ENCODE results near the gene CHST13. TPM values are rescaled to one million over a fixed set of nuclear protein-coding genes. Genes with fewer than 3 reads are reported as not detected.

Gene CHST13
- total and polyA plus RNA-seq, 2 donors (not counting 3 experiments of a cell fraction or from before 2014, with no cell fraction given): 0.04 TPM; not detected in 1

DNA sequence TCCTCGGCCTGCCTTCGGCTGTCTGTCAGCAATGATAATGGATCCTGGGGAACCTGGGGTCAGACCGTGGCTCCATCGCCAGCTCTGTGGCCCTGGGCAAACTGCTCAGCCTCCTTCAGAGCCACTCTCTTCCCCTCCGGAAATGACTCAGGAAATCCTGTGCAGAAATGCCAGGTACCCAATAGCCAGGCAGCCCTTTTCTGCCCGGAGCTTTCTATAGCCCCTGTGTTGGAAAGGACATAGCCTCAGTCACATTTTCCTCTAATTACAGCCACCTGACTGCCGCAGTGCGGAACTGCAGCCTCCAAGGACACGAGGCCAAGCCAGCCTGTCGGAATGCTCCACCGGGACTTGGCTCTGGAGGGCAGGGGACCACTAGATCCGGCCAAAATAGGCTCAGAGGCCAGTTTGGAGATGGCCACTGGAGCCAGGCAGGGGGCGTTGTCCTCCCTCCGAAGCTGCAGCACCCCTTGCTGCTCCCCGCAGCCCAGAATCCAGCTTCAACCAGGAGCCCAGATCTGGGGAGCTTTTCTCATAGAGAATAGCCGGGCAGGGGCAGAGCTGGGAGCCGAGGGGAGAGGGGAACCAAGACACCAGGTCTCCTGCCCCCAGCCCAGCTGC, 36.7 kb upstream of the CHST13 start:
- dilution Hi-C loops (cut with MboI; ENCODE audit: extremely low pct_ligation_motif_present, low sequenced_read_pairs): no loop called here

More for the DNA sequence above, 36.7 kb upstream of the CHST13 start:
- H3K36me3 ChIP-seq (ENCODE audit: control insufficient read depth in 2 of 2, extremely low read depth in 1 of 2, insufficient read depth in 2 of 2, low read length in 2 of 2): no peaks in the 10 kb centered on the region
- H3K9me3 ChIP-seq (replicated peaks; ENCODE audit: control insufficient read depth, insufficient read depth, low read length): no peaks in the 10 kb centered on the region
- peak; percentile 74 for FAIRE-seq
- peak; percentile 48 for DNase-seq (ENCODE audit: low read depth, low spot score)
- H3K4me3 ChIP-seq (replicated peaks in 1 of 3; ENCODE audit: insufficient read depth in 1 of 3, low read depth in 1 of 3, low read length in 3 of 3): no peak overlapping the region
- intact Hi-C loops (cut with micrococcal nuclease): loop anchor here (1.0 kb wide), 1 partner anchor 11 kb away; no protein-coding TSS in a partner anchor
- H3K4me2 ChIP-seq (ENCODE audit: insufficient read depth, low read length): peak overlapping the region; percentile 8
- ChIA-PET POLR2A (no interaction called here), CTCF (interaction anchor here (1.3 to 2.2 kb wide), 4 partner anchors 9 to 48 kb away, joined by 3 to 8 read pairs (median 6); partner anchors contain the start of gene ZXDC)
- TF ChIP-seq JUN (IDR thresholded peaks at IDR 0.05; ENCODE audit: borderline replicate concordance, insufficient read depth, insufficient read length, low read depth) (no peak), EZH2 (IDR thresholded peaks at IDR 0.05; ENCODE audit: borderline replicate concordance, low read depth, low read length, severe bottlenecking) (no peak), POLR2A (IDR thresholded peaks at IDR 0.05; ENCODE audit: low read depth, low read length) (no peak), MYC (IDR thresholded peaks at IDR 0.05; ENCODE audit: low read depth, low read length) (no peak), POLR2AphosphoS5 (IDR thresholded peaks at IDR 0.05; ENCODE audit: insufficient read depth, low read depth, low read length) (no peak), GATA2 (IDR thresholded peaks at IDR 0.05; ENCODE audit: insufficient read depth, insufficient read length, low read depth, low read length) (no peak), FOS (IDR thresholded peaks at IDR 0.05; ENCODE audit: borderline replicate concordance, insufficient read depth, low read length) (no peak)
- TF ChIP-seq, protein P1, sequence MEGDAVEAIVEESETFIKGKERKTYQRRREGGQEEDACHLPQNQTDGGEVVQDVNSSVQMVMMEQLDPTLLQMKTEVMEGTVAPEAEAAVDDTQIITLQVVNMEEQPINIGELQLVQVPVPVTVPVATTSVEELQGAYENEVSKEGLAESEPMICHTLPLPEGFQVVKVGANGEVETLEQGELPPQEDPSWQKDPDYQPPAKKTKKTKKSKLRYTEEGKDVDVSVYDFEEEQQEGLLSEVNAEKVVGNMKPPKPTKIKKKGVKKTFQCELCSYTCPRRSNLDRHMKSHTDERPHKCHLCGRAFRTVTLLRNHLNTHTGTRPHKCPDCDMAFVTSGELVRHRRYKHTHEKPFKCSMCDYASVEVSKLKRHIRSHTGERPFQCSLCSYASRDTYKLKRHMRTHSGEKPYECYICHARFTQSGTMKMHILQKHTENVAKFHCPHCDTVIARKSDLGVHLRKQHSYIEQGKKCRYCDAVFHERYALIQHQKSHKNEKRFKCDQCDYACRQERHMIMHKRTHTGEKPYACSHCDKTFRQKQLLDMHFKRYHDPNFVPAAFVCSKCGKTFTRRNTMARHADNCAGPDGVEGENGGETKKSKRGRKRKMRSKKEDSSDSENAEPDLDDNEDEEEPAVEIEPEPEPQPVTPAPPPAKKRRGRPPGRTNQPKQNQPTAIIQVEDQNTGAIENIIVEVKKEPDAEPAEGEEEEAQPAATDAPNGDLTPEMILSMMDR (IDR thresholded peaks at IDR 0.05; ENCODE audit: extremely low read depth in 1 of 2, insufficient read depth in 1 of 2, low read depth in 1 of 2, low read length in 2 of 2): peak; percentile 16 to 45
- TF ChIP-seq, protein P2, sequence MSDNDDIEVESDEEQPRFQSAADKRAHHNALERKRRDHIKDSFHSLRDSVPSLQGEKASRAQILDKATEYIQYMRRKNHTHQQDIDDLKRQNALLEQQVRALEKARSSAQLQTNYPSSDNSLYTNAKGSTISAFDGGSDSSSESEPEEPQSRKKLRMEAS (IDR thresholded peaks at IDR 0.05; ENCODE audit: insufficient read depth, insufficient read length): peak; percentile 32
- no TSS peak for BruUV-seq (replicated peaks)
- peaks cover 0 to 1% of the 10 kb centered on the region in 2 experiments for H3K27me3 ChIP-seq (ENCODE audit: control insufficient read depth in 2 of 2, insufficient read depth in 2 of 2, low read length in 2 of 2)
- H3K79me2 ChIP-seq (ENCODE audit: control insufficient read depth, insufficient read depth, low read length): no peaks in the 10 kb centered on the region
- no peaks in the 10 kb centered on the region for H3K9me1 ChIP-seq (replicated peaks; ENCODE audit: control insufficient read depth, extremely low read depth, insufficient read depth, low read length)
- H3K4me1 ChIP-seq (ENCODE audit: control insufficient read depth, extremely low read depth, insufficient read depth, low read length): peaks cover 15% of the 10 kb centered on the region
- no peaks in the 10 kb centered on the region for H4K20me1 ChIP-seq (replicated peaks; ENCODE audit: control insufficient read depth, extremely low read depth, insufficient read depth, low read length)
- H3K27ac ChIP-seq (ENCODE audit: insufficient read depth, low read depth, low read length): no peak overlapping the region
- H2AFZ ChIP-seq (ENCODE audit: low read depth, low read length): peak overlapping the region; percentile 3
- no peak overlapping the region for H3K9ac ChIP-seq (replicated peaks; ENCODE audit: extremely low read depth, insufficient read depth, low read length)

All from endothelial cell of umbilical vein (primary cell).